Coronary artery (tissue), 2 donors: Measurements from ENCODE around the gene TPD52L1.

ENCODE experiments used
- DNase-seq: peaks from one replicate; pipeline ENCODE4 v3.0.0-alpha.2; 2017; ENCODE audit warnings: low spot score
- H3K27ac ChIP-seq, 2 donors: fragments of 200-600 bp; sonication (generic); one replicate each; pipeline ENCODE4 v1.5.1; 2016 to 2019
- H3K4me3 ChIP-seq: fragments of 200-600 bp; sonication (generic); 2 replicates; pipeline ENCODE4 v1.5.1; 2016; ENCODE audit warnings: mild to moderate bottlenecking, moderate library complexity
- CTCF ChIP-seq: fragments of 200-600 bp; sonication (generic); IDR thresholded peaks from one replicate; pipeline ENCODE4 v1.5.1; 2019; ENCODE audit warnings: antibody characterized with exemption

The TPD52L1 gene

GRCh38 chr6:125153391-125154117 is at the start of gene TPD52L1:
TSS of gene TPD52L1 (plus strand) at chr6:125153773. CDS start at chr6:125153952, 179 bp downstream.
- TF ChIP-seq CTCF: peak; percentile 78

GRCh38 chr6:125104425-125104824 is 49.1 kb upstream of the TPD52L1 start:
- no peak for TF ChIP-seq CTCF
- no peak for DNase-seq
- Histone ChIP-seq H3K27ac (peak overlapping the region; percentile 15 to 81), H3K4me3 (no peak overlapping the region)

More at GRCh38 chr6:125153391-125154117, at the start of gene TPD52L1:
- DNase-seq: peak; percentile 83
- Histone ChIP-seq H3K4me3 (peak within 1 kb of the TSS; percentile 88), H3K27ac (peak within 1 kb of the TSS; percentile 77 to 85)

- Histone ChIP-seq H3K4me3 (no peak overlapping the region), H3K27ac (no peak overlapping the region)
- no peak for DNase-seq
- no peak for TF ChIP-seq CTCF
Measured at GRCh38 chr6:125107048-125107447, 46.5 kb upstream of the TPD52L1 start.

DNA sequence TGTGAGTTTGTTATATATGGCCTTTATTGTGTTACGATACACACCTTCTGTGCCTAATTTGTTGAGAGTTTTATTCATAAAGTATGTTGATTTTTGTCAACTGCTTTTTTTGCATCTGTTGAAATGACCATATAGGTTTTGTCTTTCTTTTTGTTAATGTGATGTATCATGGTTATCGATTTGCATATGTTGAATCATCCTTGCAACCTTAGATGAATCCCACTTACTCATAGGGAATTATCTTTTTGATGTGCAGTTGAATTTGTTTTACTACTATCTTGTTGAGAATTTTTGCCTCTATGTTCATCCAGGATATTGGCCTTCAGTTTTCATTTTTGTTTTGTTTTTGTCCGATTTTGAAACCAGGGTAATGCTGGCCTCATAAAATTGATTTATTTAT is 45.7 kb upstream of the TPD52L1 start:
- no peak overlapping the region for H3K4me3 ChIP-seq
- DNase-seq: no peak
- no peak overlapping the region for H3K27ac ChIP-seq
- no peak for TF ChIP-seq CTCF

DNA sequence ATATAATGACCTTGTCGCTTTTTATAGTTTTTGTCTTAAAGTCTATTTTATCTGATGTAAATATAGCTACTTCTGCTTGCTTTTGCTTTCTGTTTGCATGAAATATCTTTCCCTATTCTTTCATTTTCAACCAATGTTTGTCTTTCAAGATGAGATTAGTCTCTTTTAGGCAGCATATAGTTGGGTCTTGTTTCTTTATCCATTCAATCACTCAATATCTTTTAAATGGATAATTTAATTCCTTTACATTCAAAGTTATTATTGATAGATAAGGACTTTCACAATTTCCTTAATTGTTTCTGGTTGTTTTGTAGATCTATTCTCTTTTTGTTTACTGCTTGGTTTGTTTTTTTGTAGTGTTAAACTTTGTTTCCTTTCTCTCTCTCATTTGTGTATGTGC is 43.5 kb upstream of the TPD52L1 start:
- no peak for TF ChIP-seq CTCF
- DNase-seq: no peak
- Histone ChIP-seq H3K27ac (no peak overlapping the region), H3K4me3 (no peak overlapping the region)

GRCh38 chr6:125111219-125111983 is 42.2 kb upstream of the TPD52L1 start:
- Histone ChIP-seq H3K4me3 (no peak overlapping the region), H3K27ac (no peak overlapping the region)
- no peak for DNase-seq
- TF ChIP-seq CTCF: no peak

DNA sequence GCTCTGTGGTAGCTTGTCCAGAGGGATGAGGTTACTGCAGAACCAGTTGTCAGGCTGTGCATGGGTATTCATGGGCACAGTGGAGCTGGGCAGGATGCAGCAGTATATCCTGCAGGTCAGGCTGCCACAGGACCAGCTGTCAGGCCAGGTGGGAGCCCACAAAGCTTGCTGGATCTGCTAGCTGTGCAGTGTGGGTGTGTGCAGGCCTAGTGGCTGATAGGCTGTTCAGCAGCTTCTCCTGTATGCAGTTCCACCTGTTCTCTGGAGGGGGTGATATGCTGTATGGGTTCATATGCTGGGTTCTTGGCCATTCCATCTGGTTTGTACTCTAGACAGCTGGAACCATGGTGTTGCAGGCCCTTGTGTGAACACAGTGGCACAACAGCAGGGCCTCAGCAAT is 40.6 kb upstream of the TPD52L1 start:
- no peak for DNase-seq
- no peak overlapping the region for H3K4me3 ChIP-seq
- no peak overlapping the region for H3K27ac ChIP-seq
- TF ChIP-seq CTCF: no peak
